ENCODE measurements around the gene MVP. TPM values are rescaled to one million over a fixed set of nuclear protein-coding genes. Genes with fewer than 3 reads are reported as not detected.

MVP gene
- total RNA-seq, 2 donors from 2014 or later: 3.0 to 8.0 TPM

GRCh38 chr16:29840240-29840639 lies 20.0 kb downstream of the MVP start:
- H3K27ac Mint-ChIP-seq: no peak overlapping the region
- no peaks in the 10 kb centered on the region for H3K9me3 Mint-ChIP-seq
- no peak overlapping the region for H3K4me3 Mint-ChIP-seq
- DNase-seq: no peak
- no peaks in the 10 kb centered on the region for H3K27me3 Mint-ChIP-seq (ENCODE audit: insufficient read depth)
- Histone ChIP-seq H3K9me3 (ENCODE audit: control insufficient read depth, low read length) (no peaks in the 10 kb centered on the region), H3K36me3 (ENCODE audit: control insufficient read depth, insufficient read depth, low read length) (no peaks in the 10 kb centered on the region), H3K27ac (ENCODE audit: low read depth, low read length) (no peak overlapping the region), H3K27me3 (ENCODE audit: control insufficient read depth, insufficient read depth, low read length, poor library complexity, severe bottlenecking) (no peaks in the 10 kb centered on the region), H3K4me3 (ENCODE audit: low read length) (no peak overlapping the region), H3K9ac (ENCODE audit: extremely low read depth, low read length, poor library complexity, severe bottlenecking) (no peak overlapping the region), H3K4me1 (ENCODE audit: control insufficient read depth, insufficient read depth, low read length) (no peaks in the 10 kb centered on the region)
- TF ChIP-seq, protein P1, sequence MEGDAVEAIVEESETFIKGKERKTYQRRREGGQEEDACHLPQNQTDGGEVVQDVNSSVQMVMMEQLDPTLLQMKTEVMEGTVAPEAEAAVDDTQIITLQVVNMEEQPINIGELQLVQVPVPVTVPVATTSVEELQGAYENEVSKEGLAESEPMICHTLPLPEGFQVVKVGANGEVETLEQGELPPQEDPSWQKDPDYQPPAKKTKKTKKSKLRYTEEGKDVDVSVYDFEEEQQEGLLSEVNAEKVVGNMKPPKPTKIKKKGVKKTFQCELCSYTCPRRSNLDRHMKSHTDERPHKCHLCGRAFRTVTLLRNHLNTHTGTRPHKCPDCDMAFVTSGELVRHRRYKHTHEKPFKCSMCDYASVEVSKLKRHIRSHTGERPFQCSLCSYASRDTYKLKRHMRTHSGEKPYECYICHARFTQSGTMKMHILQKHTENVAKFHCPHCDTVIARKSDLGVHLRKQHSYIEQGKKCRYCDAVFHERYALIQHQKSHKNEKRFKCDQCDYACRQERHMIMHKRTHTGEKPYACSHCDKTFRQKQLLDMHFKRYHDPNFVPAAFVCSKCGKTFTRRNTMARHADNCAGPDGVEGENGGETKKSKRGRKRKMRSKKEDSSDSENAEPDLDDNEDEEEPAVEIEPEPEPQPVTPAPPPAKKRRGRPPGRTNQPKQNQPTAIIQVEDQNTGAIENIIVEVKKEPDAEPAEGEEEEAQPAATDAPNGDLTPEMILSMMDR (conservative IDR thresholded peaks at IDR 0.05): no peak
- H3K4me1 Mint-ChIP-seq: no peaks in the 10 kb centered on the region
- no peaks in the 10 kb centered on the region for H3K36me3 Mint-ChIP-seq (ENCODE audit: low read depth)
- 91 to 92% methylated on average over 8 to 10 of the region's 10 CpGs for WGBS, 2 experiments (ENCODE audit: insufficient coverage in 1 of 2, insufficient read length in 1 of 2)

- H3K27ac Mint-ChIP-seq: no peak overlapping the region
- H3K36me3 Mint-ChIP-seq (ENCODE audit: low read depth): no peaks in the 10 kb centered on the region
- H3K27me3 Mint-ChIP-seq (ENCODE audit: insufficient read depth): no peaks in the 10 kb centered on the region
These were observed 21.4 kb downstream of the MVP start for GRCh38 chr16:29841631-29842030.

GRCh38 chr16:29842732-29843346 lies 22.6 kb downstream of the MVP start:
- 88 to 93% methylated on average over 3 to 9 of the region's 9 CpGs for WGBS, 2 experiments (ENCODE audit: insufficient coverage in 1 of 2, insufficient read length in 1 of 2)
- Mint-ChIP-seq H3K36me3 (ENCODE audit: low read depth) (no peaks in the 10 kb centered on the region), H3K4me1 (no peaks in the 10 kb centered on the region), H3K27ac (no peak overlapping the region), H3K4me3 (no peak overlapping the region), H3K9me3 (no peaks in the 10 kb centered on the region), H3K27me3 (ENCODE audit: insufficient read depth) (no peaks in the 10 kb centered on the region)
- H3K27ac ChIP-seq (ENCODE audit: low read depth, low read length): no peak overlapping the region
- H3K4me3 ChIP-seq (ENCODE audit: low read length): no peak overlapping the region
- TF ChIP-seq, protein P1 (conservative IDR thresholded peaks at IDR 0.05): peak; percentile 51
- no peaks in the 10 kb centered on the region for H3K9me3 ChIP-seq (ENCODE audit: control insufficient read depth, low read length)
- no peaks in the 10 kb centered on the region for H3K27me3 ChIP-seq (ENCODE audit: control insufficient read depth, insufficient read depth, low read length, poor library complexity, severe bottlenecking)
- no peak overlapping the region for H3K9ac ChIP-seq (ENCODE audit: extremely low read depth, low read length, poor library complexity, severe bottlenecking)
- H3K36me3 ChIP-seq (ENCODE audit: control insufficient read depth, insufficient read depth, low read length): no peaks in the 10 kb centered on the region
- no peaks in the 10 kb centered on the region for H3K4me1 ChIP-seq (ENCODE audit: control insufficient read depth, insufficient read depth, low read length)
- DNase-seq: no peak

More at GRCh38 chr16:29841631-29842030, 21.4 kb downstream of the MVP start:
- no peaks in the 10 kb centered on the region for H3K4me1 Mint-ChIP-seq
- no peaks in the 10 kb centered on the region for H3K27me3 ChIP-seq (ENCODE audit: control insufficient read depth, insufficient read depth, low read length, poor library complexity, severe bottlenecking)
- H3K9me3 Mint-ChIP-seq: no peaks in the 10 kb centered on the region
- no peaks in the 10 kb centered on the region for H3K9me3 ChIP-seq (ENCODE audit: control insufficient read depth, low read length)
- H3K27ac ChIP-seq (ENCODE audit: low read depth, low read length): no peak overlapping the region
- WGBS, 2 experiments (ENCODE audit: insufficient coverage in 1 of 2, insufficient read length in 1 of 2): 95 to 96% methylated on average over 16 to 23 of the region's 23 CpGs
- no peak overlapping the region for H3K4me3 Mint-ChIP-seq
- H3K36me3 ChIP-seq (ENCODE audit: control insufficient read depth, insufficient read depth, low read length): no peaks in the 10 kb centered on the region
- TF ChIP-seq, protein P1 (conservative IDR thresholded peaks at IDR 0.05): no peak
- no peak overlapping the region for H3K4me3 ChIP-seq (ENCODE audit: low read length)
- DNase-seq: no peak
- no peaks in the 10 kb centered on the region for H3K4me1 ChIP-seq (ENCODE audit: control insufficient read depth, insufficient read depth, low read length)
- no peak overlapping the region for H3K9ac ChIP-seq (ENCODE audit: extremely low read depth, low read length, poor library complexity, severe bottlenecking)

Data from endodermal cell (in vitro differentiated cells).